PC-3 (cell line): ENCODE data around the gene SERGEF. TPM values are rescaled to one million over a fixed set of nuclear protein-coding genes. Genes with fewer than 3 reads are reported as not detected.

Experiments used
- ATAC-seq: fragments of 200-7000 bp; cut with Tn5 transposase; 2 replicates; pipeline ENCODE4 v1.9.1; 2020; ENCODE audit warnings: mild to moderate bottlenecking, moderate library complexity
- BruUV-seq: library from RNA; stranded (reverse); fragments of 400-500 nt; replicated peaks from 2 replicates; lab custom pipeline; 2021; lab: Mats Ljungman, UMichigan
- CTCF ChIA-PET: fragments of 300-600 bp; sonication (Branson Sonifier 250); formaldehyde crosslinking; loops from one replicate; lab custom pipeline; 2022; ENCODE audit warnings: antibody characterized with exemption; lab: Charles Lee
- POLR2A ChIA-PET: fragments of 300-600 bp; sonication (Branson Sonifier 250); formaldehyde crosslinking; loops from one replicate; lab custom pipeline; 2022; ENCODE audit warnings: antibody characterized with exemption; ENCODE audit not compliant: unreplicated experiment; lab: Charles Lee
- DNase-seq: peaks from one replicate; pipeline ENCODE4 v3.0.0-alpha.2; 2015
- H2AFZ ChIP-seq: fragments of 300-600 bp; sonication (generic); 2 replicates; pipeline ENCODE4 v1.6.0; 2016; ENCODE audit warnings: antibody characterized with exemption, low read length
- H3F3A ChIP-seq: fragments of 300-600 bp; sonication (generic); one replicate; pipeline ENCODE4 v1.6.0; 2017; ENCODE audit warnings: antibody characterized with exemption, low read length, control low read depth, mild to moderate bottlenecking; ENCODE audit not compliant: unreplicated experiment
- H3K27ac ChIP-seq: fragments of 300-600 bp; sonication (generic); 2 replicates; pipeline ENCODE4 v1.5.1; 2016; ENCODE audit warnings: mild to moderate bottlenecking, low read length
- H3K27me3 ChIP-seq: fragments of 300-600 bp; sonication (generic); 2 replicates; pipeline ENCODE4 v1.6.1; 2016; ENCODE audit warnings: low read length, mixed read lengths
- H3K36me3 ChIP-seq: fragments of 300-600 bp; sonication (generic); 2 replicates; pipeline ENCODE4 v1.6.1; 2016; ENCODE audit warnings: low read depth, mixed run types, low read length, mixed read lengths
- H3K4me1 ChIP-seq: fragments of 300-600 bp; sonication (generic); 2 replicates; pipeline ENCODE4 v1.5.1; 2016; ENCODE audit warnings: low read length; ENCODE audit not compliant: insufficient read depth
- H3K4me2 ChIP-seq: fragments of 300-600 bp; sonication (generic); 2 replicates; pipeline ENCODE4 v1.6.0; 2016; ENCODE audit warnings: low read length
- H3K4me3 ChIP-seq: fragments of 300-600 bp; sonication (generic); 2 replicates; pipeline ENCODE4 v1.5.1; 2016; ENCODE audit warnings: mild to moderate bottlenecking, low read length, mixed read lengths
- H3K79me2 ChIP-seq: fragments of 300-600 bp; sonication (generic); 2 replicates; pipeline ENCODE4 v1.6.1; 2017; ENCODE audit warnings: low read length, mixed read lengths
- H3K9ac ChIP-seq: fragments of 300-600 bp; sonication (generic); 2 replicates; pipeline ENCODE4 v1.6.0; 2016; ENCODE audit warnings: mild to moderate bottlenecking, low read length
- H3K9me2 ChIP-seq: fragments of 300-600 bp; sonication (generic); replicated peaks from 2 replicates; pipeline ENCODE4 v1.6.1; 2016; ENCODE audit warnings: mixed run types, low read length, mixed read lengths
- H3K9me3 ChIP-seq: fragments of 300-600 bp; sonication (generic); 2 replicates; pipeline ENCODE4 v1.6.1; 2016; ENCODE audit warnings: low read length, mixed read lengths
- H4K20me1 ChIP-seq: fragments of 300-600 bp; sonication (generic); 2 replicates; pipeline ENCODE4 v1.6.1; 2016; ENCODE audit warnings: low read length, mixed read lengths
- CTCF ChIP-seq: fragments of 300-600 bp; sonication (generic); conservative IDR thresholded peaks from 2 replicates; pipeline ENCODE4 v1.5.1; 2017; ENCODE audit warnings: antibody characterized with exemption, low read depth, mild to moderate bottlenecking, low read length
- EZH2 ChIP-seq: fragments of 300-600 bp; sonication (generic); IDR thresholded peaks from one replicate; pipeline ENCODE4 v1.6.1; 2017; ENCODE audit warnings: antibody characterized with exemption, mild to moderate bottlenecking, low read length; ENCODE audit not compliant: unreplicated experiment
- EZH2phosphoT487 ChIP-seq: fragments of 300-600 bp; sonication (generic); IDR thresholded peaks from 2 replicates; pipeline ENCODE4 v1.6.1; 2018; ENCODE audit warnings: mild to moderate bottlenecking, antibody characterized with exemption, low read length, borderline replicate concordance
- intact Hi-C: fragments of 100-400 bp; cut with micrococcal nuclease; formaldehyde crosslinking; loops from 2 replicates; pipeline ENCODE4 v1.9.0; 2023
- total RNA-seq: library from RNA; depleted of rRNA; stranded (reverse); fragments of >200 nt; gene quantifications from 2 replicates; pipeline ENCODE4 v1.2.3, GENCODE V29; 2014

The SERGEF gene
- total RNA-seq, 1 experiment from 2014 or later: 13.7 TPM

DNA sequence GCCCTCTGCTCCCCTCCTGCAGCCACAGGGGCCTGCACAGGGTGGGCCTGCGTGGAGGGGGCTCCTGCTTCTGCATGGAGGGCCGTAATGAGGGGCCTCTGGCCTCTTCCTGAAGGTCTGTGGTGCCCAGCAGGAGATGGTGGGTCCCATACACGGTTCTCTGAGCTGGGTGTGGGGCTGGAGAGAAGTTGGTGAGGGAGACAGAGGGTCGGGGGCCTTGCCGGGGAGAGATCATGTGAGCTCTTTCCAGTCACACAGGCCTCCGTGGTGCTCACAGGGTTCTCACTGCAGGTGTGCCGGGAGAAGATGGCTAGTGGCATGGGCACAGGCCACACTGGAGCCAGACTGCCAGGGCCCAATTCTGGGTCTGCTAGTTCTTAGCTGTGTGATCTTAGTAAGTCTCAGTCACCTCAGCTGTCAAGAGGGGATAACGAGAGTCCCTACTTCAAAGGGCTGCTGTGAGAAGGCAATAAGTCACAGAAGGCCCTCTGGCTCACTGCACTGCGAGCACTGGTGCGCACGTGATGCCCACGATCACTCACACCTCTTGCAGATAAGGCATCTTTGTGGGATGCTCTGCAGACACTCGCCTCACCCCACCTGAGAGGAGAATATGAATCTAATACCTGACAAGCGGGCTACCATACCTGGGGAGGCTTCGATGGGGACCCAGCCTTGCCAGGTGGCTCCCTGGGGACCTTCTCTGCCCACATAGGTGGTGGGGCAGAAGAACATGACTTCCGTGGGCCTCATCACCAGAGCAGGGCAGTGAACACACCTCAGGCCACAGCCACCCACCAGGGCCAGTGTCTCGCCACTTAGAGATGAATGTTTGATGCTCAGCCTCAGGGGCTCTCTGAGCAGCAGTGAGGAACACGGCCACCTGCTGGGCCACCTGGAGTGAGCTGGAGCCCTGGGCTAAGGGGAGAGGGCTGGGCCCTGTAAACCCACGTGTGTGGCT, 263.8 kb downstream of the SERGEF start:
- intact Hi-C loops: no loop called here
- H3K9me2 ChIP-seq: no peaks in the 10 kb centered on the region

DNA sequence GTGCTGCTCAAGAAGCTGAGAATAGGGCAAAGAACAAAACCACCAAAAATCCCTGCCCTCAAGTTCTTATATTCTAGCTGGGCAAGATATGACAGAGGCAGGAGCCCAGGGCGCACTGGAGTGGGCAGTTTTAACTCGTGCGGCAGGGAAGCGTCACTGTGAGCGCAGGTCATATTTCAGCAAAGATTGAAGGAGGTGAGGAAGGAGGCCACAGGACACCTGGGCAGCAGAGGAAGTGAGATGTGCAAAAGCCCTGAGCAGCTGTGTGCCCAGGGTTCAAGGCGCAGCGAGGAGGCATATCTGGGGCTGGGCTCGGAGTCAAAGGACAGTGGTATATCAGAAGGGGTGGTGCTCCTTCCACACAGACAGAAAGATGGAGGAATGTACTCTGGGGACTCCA, 264.8 kb downstream of the SERGEF start:
- ChIA-PET POLR2A (no interaction called here), CTCF (no interaction called here)
- Histone ChIP-seq H3K4me3 (no peak overlapping the region), H4K20me1 (no peaks in the 10 kb centered on the region), H2AFZ (no peak overlapping the region), H3K79me2 (no peaks in the 10 kb centered on the region), H3K27me3 (peaks cover 5% of the 10 kb centered on the region; the same call in 1 of the 2 replicates), H3K9me3 (no peaks in the 10 kb centered on the region), H3K9me2 (no peaks in the 10 kb centered on the region), H3K9ac (no peak overlapping the region), H3K27ac (no peak overlapping the region), H3K36me3 (no peaks in the 10 kb centered on the region), H3K4me1 (peaks cover 15% of the 10 kb centered on the region), H3F3A (no peaks in the 10 kb centered on the region), H3K4me2 (no peak overlapping the region)
- intact Hi-C loops: no loop called here
- no TSS peak for BruUV-seq
- DNase-seq (no peak), ATAC-seq (no peak)
- no peak for TF ChIP-seq CTCF

More for the DNA sequence above, 263.8 kb downstream of the SERGEF start:
- peaks cover 8% of the 10 kb centered on the region for H3K4me1 ChIP-seq
- no peak overlapping the region for H3K4me3 ChIP-seq
- DNase-seq (no peak), ATAC-seq (no peak)
- no peaks in the 10 kb centered on the region for H3K36me3 ChIP-seq
- H3K4me2 ChIP-seq: no peak overlapping the region
- H3K79me2 ChIP-seq: no peaks in the 10 kb centered on the region
- no peak for TF ChIP-seq CTCF
- no peak for TF ChIP-seq EZH2
- TF ChIP-seq EZH2phosphoT487: no peak
- no peak overlapping the region for H3K9ac ChIP-seq
- BruUV-seq: no TSS peak
- H3K27ac ChIP-seq: no peak overlapping the region
- H3K27me3 ChIP-seq: peaks cover 10% of the 10 kb centered on the region; the same call in 1 of the 2 replicates
- H4K20me1 ChIP-seq: no peaks in the 10 kb centered on the region
- no peaks in the 10 kb centered on the region for H3K9me3 ChIP-seq
- CTCF ChIA-PET: no interaction called here
- H3F3A ChIP-seq: no peaks in the 10 kb centered on the region
- POLR2A ChIA-PET: no interaction called here
- no peak overlapping the region for H2AFZ ChIP-seq
